HCT116 (cell line): ENCODE results near the gene SLC4A5.

Experiments
- CEBPB ChIP-seq: IDR thresholded peaks from 2 replicates; pipeline ENCODE4 v1.6.1; 2012; ENCODE audit warnings: low read depth
- CTCF ChIP-seq, 3 experiments: fragments of 200-600 bp in 1 of 3; sonication (generic) in 1 of 3; IDR thresholded peaks in 2 of 3; conservative IDR thresholded peaks in 1 of 3; 2 replicates each; pipeline ENCODE4 v1.5.1; 2012 to 2017; ENCODE audit warnings: low read depth in 2 of 3, low read length in 2 of 3, antibody characterized with exemption in 1 of 3, borderline replicate concordance in 1 of 3, control low read depth in 1 of 3, mild to moderate bottlenecking in 1 of 3, mixed read lengths in 1 of 3, mixed run types in 1 of 3, moderate library complexity in 1 of 3; ENCODE audit not compliant: insufficient read depth in 1 of 3
- EZH2phosphoT487 ChIP-seq: fragments of 200-600 bp; IDR thresholded peaks from 2 replicates; pipeline ENCODE4 v1.6.1; 2018; ENCODE audit warnings: antibody characterized with exemption, borderline replicate concordance
- FOSL1 ChIP-seq: IDR thresholded peaks from 2 replicates; pipeline ENCODE4 v1.6.1; 2012; ENCODE audit warnings: low read depth
- JUND ChIP-seq: IDR thresholded peaks from 2 replicates; pipeline ENCODE4 v1.6.1; 2012
- MAX ChIP-seq: IDR thresholded peaks from 2 replicates; pipeline ENCODE4 v1.6.1; 2012
- POLR2A ChIP-seq: IDR thresholded peaks from 2 replicates; pipeline ENCODE4 v1.7.0; 2011; ENCODE audit warnings: borderline replicate concordance; ENCODE audit not compliant: insufficient read depth, insufficient read length; ENCODE audit errors: extremely low read depth
- RAD21 ChIP-seq: IDR thresholded peaks from 2 replicates; pipeline ENCODE4 v1.6.1; 2012; ENCODE audit warnings: low read depth, mild to moderate bottlenecking
- YY1 ChIP-seq: IDR thresholded peaks from 2 replicates; pipeline ENCODE4 v1.6.1; 2011; ENCODE audit warnings: low read length, low read depth, moderate library complexity, mild to moderate bottlenecking; ENCODE audit not compliant: insufficient replicate concordance; ENCODE audit errors: extremely low read depth
- ZBTB33 ChIP-seq: IDR thresholded peaks from 2 replicates; pipeline ENCODE4 v1.6.1; 2011; ENCODE audit warnings: mild to moderate bottlenecking, low read length, moderate library complexity; ENCODE audit not compliant: insufficient replicate concordance; ENCODE audit errors: extremely low read depth
- ZNF274 ChIP-seq: fragments of 200-500 bp; sonication (Bioruptor generic); IDR thresholded peaks from 2 replicates; pipeline ENCODE4 v1.6.1; 2014; ENCODE audit warnings: mild to moderate bottlenecking, low read depth, low read length, inconsistent platforms

GRCh38 chr2:74242354-74243071 lies 100.7 kb downstream of the SLC4A5 start:
- TF ChIP-seq ZBTB33 (no peak), EZH2phosphoT487 (no peak), CTCF (IDR thresholded peaks at IDR 0.05 in 2 of 3, conservative IDR thresholded peaks at IDR 0.05 in 1 of 3; ENCODE audit: borderline replicate concordance in 1 of 3, insufficient read depth in 1 of 3, low read depth in 2 of 3, low read length in 2 of 3) (no peak), RAD21 (no peak), POLR2A (no peak), MAX (no peak), CEBPB (no peak), YY1 (no peak), ZNF274 (no peak), FOSL1 (no peak), JUND (no peak)
